ENCODE results near the gene TGFA. TPM values are rescaled to one million over a fixed set of nuclear protein-coding genes. Genes with fewer than 3 reads are reported as not detected.

TGFA gene
- total RNA-seq, 1 donor, result not detected

- no peak for TF ChIP-seq CTCF (IDR thresholded peaks at IDR 0.05; ENCODE audit: insufficient read depth, low read depth, low read length)
- H3K4me3 ChIP-seq (ENCODE audit: low read depth, low read length), result no peak overlapping the region
- DNase-seq (ENCODE audit: low read depth), result no peak
Measured at GRCh38 chr2:70431716-70432347, 121.8 kb downstream of the TGFA start.

GRCh38 chr2:70426341-70426740 lies 127.3 kb downstream of the TGFA start:
- TF ChIP-seq CTCF (IDR thresholded peaks at IDR 0.05; ENCODE audit: insufficient read depth, low read depth, low read length), result no peak
- DNase-seq (ENCODE audit: low read depth), result no peak
- no peak overlapping the region for H3K4me3 ChIP-seq (ENCODE audit: low read depth, low read length)

- DNase-seq (ENCODE audit: low read depth), result no peak
- no peak for TF ChIP-seq CTCF (IDR thresholded peaks at IDR 0.05; ENCODE audit: insufficient read depth, low read depth, low read length)
- no peak overlapping the region for H3K4me3 ChIP-seq (ENCODE audit: low read depth, low read length)
Measured at GRCh38 chr2:70425682-70426301, 127.8 kb downstream of the TGFA start.

GRCh38 chr2:70420740-70421139 lies 132.9 kb downstream of the TGFA start:
- no peak for DNase-seq (ENCODE audit: low read depth)

GRCh38 chr2:70420143-70420542 lies 133.5 kb downstream of the TGFA start:
- DNase-seq (ENCODE audit: low read depth), result no peak
- H3K4me3 ChIP-seq (ENCODE audit: low read depth, low read length), result no peak overlapping the region
- no peak for TF ChIP-seq CTCF (IDR thresholded peaks at IDR 0.05; ENCODE audit: insufficient read depth, low read depth, low read length)

More at GRCh38 chr2:70420740-70421139, 132.9 kb downstream of the TGFA start:
- no peak overlapping the region for H3K4me3 ChIP-seq (ENCODE audit: low read depth, low read length)
- TF ChIP-seq CTCF (IDR thresholded peaks at IDR 0.05; ENCODE audit: insufficient read depth, low read depth, low read length), result no peak

GRCh38 chr2:70418514-70418913 lies 135.1 kb downstream of the TGFA start:
- no peak overlapping the region for H3K4me3 ChIP-seq (ENCODE audit: low read depth, low read length)
- no peak for DNase-seq (ENCODE audit: low read depth)
- TF ChIP-seq CTCF (IDR thresholded peaks at IDR 0.05; ENCODE audit: insufficient read depth, low read depth, low read length), result no peak

Data from fibroblast of villous mesenchyme (primary cell).